AG10803 (cell line): ENCODE results near the gene HYAL2.
"Not testable (repeated sequence)": the region's sequence is repeated elsewhere in the genome, so short reads cannot be mapped to it uniquely, and the experiment has no call there.

Experiments
- DNase-seq: peaks from one replicate; pipeline ENCODE4 v3.0.0; 2010; ENCODE audit warnings: low read depth
- H3K4me3 ChIP-seq: 2 replicates; pipeline ENCODE4 v1.5.1; 2011; ENCODE audit warnings: mild to moderate bottlenecking, low read length, control low read depth
- TF ChIP-seq, protein P1 (sequence below): conservative IDR thresholded peaks from 2 replicates; pipeline ENCODE4 v1.5.1; 2011; ENCODE audit warnings: mild to moderate bottlenecking, low read length, control low read depth, inconsistent platforms

The HYAL2 gene

DNA sequence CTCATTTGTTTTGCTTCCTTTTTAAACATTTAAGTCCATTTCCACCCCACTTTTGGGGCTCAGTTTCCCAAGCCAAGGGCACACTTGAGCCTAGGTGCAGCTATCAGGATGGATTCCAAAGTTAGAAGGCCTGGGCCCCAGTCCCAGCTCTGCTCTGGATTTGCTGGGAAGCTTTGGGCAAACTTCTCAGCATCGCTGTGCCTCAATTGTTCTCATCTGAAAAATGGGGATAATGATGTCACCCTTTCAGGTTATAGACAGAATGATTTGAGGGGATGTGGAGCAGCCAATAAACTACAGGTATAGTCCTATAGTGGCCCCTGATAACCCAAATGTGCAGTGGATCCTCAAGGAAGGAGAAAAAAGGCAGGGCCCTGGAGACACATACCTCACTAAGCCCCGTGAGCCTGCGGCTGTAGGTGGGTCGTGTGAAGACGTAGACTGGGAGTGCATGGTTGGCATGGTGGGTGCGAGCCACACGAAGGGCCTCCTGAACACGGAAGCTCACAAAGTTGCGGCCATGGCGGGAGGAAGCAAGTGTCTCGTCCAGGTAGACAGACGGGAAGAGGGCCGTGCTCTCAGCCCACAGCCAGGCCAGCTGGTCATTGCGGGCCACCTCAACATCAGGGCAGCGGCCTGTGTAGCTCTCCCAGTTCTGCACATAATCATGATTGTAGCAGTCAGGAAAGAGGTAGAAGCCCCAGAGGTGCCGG lies 3.2 kb downstream of the HYAL2 start:
- TF ChIP-seq, protein P1, sequence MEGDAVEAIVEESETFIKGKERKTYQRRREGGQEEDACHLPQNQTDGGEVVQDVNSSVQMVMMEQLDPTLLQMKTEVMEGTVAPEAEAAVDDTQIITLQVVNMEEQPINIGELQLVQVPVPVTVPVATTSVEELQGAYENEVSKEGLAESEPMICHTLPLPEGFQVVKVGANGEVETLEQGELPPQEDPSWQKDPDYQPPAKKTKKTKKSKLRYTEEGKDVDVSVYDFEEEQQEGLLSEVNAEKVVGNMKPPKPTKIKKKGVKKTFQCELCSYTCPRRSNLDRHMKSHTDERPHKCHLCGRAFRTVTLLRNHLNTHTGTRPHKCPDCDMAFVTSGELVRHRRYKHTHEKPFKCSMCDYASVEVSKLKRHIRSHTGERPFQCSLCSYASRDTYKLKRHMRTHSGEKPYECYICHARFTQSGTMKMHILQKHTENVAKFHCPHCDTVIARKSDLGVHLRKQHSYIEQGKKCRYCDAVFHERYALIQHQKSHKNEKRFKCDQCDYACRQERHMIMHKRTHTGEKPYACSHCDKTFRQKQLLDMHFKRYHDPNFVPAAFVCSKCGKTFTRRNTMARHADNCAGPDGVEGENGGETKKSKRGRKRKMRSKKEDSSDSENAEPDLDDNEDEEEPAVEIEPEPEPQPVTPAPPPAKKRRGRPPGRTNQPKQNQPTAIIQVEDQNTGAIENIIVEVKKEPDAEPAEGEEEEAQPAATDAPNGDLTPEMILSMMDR: no peak
- no peak overlapping the region for H3K4me3 ChIP-seq

GRCh38 chr3:50318615-50319014 lies 3.9 kb downstream of the HYAL2 start:
- no peak for DNase-seq
- H3K4me3 ChIP-seq: no peak overlapping the region
- TF ChIP-seq, protein P1: no peak

More for the DNA sequence above, 3.2 kb downstream of the HYAL2 start:
- no peak for DNase-seq

- no peak for DNase-seq
- H3K4me3 ChIP-seq: no peak overlapping the region
- TF ChIP-seq, protein P1: no peak
Observed at GRCh38 chr3:50318163-50318562, 4.4 kb downstream of the HYAL2 start.

GRCh38 chr3:50317300-50317699 lies 5.2 kb downstream of the HYAL2 start:
- H3K4me3 ChIP-seq: no peak overlapping the region
- TF ChIP-seq, protein P1: no peak
- no peak for DNase-seq

GRCh38 chr3:50316657-50317242 lies 5.8 kb downstream of the HYAL2 start:
- TF ChIP-seq, protein P1: no peak
- no peak for DNase-seq
- no peak overlapping the region for H3K4me3 ChIP-seq

- TF ChIP-seq, protein P1: no peak
- no peak for DNase-seq
Observed at GRCh38 chr3:50314816-50315215, 7.7 kb downstream of the HYAL2 start.

DNA sequence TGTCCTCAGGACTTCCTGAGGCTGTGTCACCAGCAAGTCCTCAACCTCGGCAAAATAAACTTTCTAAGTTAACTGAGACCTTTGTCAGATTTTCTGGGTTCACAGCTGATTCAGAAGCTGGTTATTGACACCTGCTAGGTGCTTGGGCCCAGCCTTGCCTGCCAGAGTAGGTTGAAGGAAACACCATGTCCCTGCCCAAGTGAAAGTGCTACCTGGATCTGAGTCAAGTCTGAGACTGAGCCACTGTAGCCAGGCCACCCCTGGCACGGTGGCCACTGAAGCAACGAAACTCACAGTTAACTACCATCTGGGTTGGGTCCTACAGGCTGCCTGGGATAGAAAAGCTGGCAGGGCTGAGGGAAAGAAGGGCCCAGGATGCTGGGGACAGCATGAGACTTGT lies 8.2 kb downstream of the HYAL2 start:
- no peak overlapping the region for H3K4me3 ChIP-seq
- TF ChIP-seq, protein P1: no peak
- DNase-seq: no peak

More at GRCh38 chr3:50314816-50315215, 7.7 kb downstream of the HYAL2 start:
- H3K4me3 ChIP-seq: no peak overlapping the region

DNA sequence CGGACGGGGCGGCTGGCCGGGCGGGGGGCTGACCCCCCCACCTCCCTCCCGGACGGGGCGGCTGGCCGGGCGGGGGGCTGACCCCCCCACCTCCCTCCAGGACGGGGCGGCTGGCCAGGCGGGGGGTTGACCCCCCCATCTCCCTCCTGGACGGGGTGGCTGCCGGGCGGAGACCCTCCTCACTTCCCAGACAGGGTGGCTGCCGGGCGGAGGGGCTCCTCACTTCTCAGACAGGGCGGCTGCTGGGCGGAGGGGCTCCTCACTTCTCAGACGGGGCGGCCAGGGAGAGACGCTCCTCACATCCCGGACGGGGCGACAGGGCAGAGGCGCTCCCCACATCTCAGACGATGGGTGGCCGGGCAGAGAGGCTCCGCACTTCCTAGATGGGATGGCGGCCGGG lies 10.5 kb downstream of the HYAL2 start:
- DNase-seq, H3K4me3 ChIP-seq: not testable (repeated sequence)
